Esophagus squamous epithelium (tissue), 4 donors: ENCODE results near the gene KIDINS220.

Experiments used
- CTCF ChIP-seq, 6 experiments: fragments of 450-650 bp in 4 of 6; fragments of 200-600 bp in 2 of 6; sonication (generic) in 2 of 6; IDR thresholded peaks; one replicate each; pipeline ENCODE4 v1.5.1; 2016 to 2019; ENCODE audit warnings: antibody characterized with exemption in 6 of 6, mild to moderate bottlenecking in 4 of 6, moderate library complexity in 4 of 6
- POLR2A ChIP-seq, 4 donors: fragments of 450-650 bp; IDR thresholded peaks; one replicate each; pipeline ENCODE4 v1.6.1; 2017; ENCODE audit warnings: antibody characterized with exemption in 4 of 4, mild to moderate bottlenecking in 4 of 4, moderate library complexity in 3 of 4

GRCh38 chr2:8849327-8849726, 11.9 kb upstream of the KIDINS220 start:
- TF ChIP-seq CTCF (IDR thresholded peaks at IDR 0.05) (no peak), POLR2A (IDR thresholded peaks at IDR 0.05) (no peak)
